H9 (cell line): ENCODE data around the gene RNF130. TPM values are rescaled to one million over a fixed set of nuclear protein-coding genes. Genes with fewer than 3 reads are reported as not detected.

Experiments used
- DNase-seq: peaks from one replicate; pipeline ENCODE4 v3.0.0-alpha.2; 2017
- H2AFZ ChIP-seq: one replicate; pipeline ENCODE4 v1.6.1; 2013; ENCODE audit warnings: mild to moderate bottlenecking, low read length, control low read depth, moderate library complexity
- H2AK5ac ChIP-seq: 2 replicates; pipeline ENCODE4 v1.6.1; 2013; ENCODE audit warnings: low read length, control low read depth, mixed read lengths; ENCODE audit not compliant: insufficient read length
- H2BK120ac ChIP-seq: one replicate; pipeline ENCODE4 v1.6.1; 2013; ENCODE audit warnings: low read depth, mild to moderate bottlenecking, low read length, control low read depth, inconsistent platforms; ENCODE audit not compliant: poor library complexity, severe bottlenecking
- H2BK12ac ChIP-seq: 2 replicates; pipeline ENCODE4 v1.6.1; 2013; ENCODE audit warnings: low read length, control low read depth, mixed read lengths, low read depth; ENCODE audit not compliant: insufficient read length
- H2BK15ac ChIP-seq: 2 replicates; pipeline ENCODE4 v1.6.1; 2013; ENCODE audit warnings: low read depth, low read length, control low read depth
- H2BK20ac ChIP-seq: one replicate; pipeline ENCODE4 v1.6.1; 2013; ENCODE audit warnings: low read depth, mild to moderate bottlenecking, low read length, control low read depth, inconsistent platforms; ENCODE audit not compliant: poor library complexity, severe bottlenecking
- H2BK5ac ChIP-seq: 2 replicates; pipeline ENCODE4 v1.6.1; 2013; ENCODE audit warnings: low read length, control low read depth, mixed read lengths; ENCODE audit not compliant: insufficient read length
- H3K14ac ChIP-seq: 2 replicates; pipeline ENCODE4 v1.6.1; 2013; ENCODE audit warnings: low read length, control low read depth; ENCODE audit not compliant: insufficient read depth
- H3K18ac ChIP-seq: 2 replicates; pipeline ENCODE4 v1.6.1; 2013; ENCODE audit warnings: low read depth, mild to moderate bottlenecking, mixed read lengths, low read length, control low read depth; ENCODE audit not compliant: insufficient read length
- H3K23ac ChIP-seq: 2 replicates; pipeline ENCODE4 v1.6.1; 2013; ENCODE audit warnings: low read length, control low read depth, mixed read lengths, low read depth; ENCODE audit not compliant: insufficient read length
- H3K23me2 ChIP-seq: 2 replicates; pipeline ENCODE4 v1.6.1; 2013; ENCODE audit warnings: low read depth, mild to moderate bottlenecking, mixed read lengths, low read length, control low read depth; ENCODE audit not compliant: insufficient read length, poor library complexity, severe bottlenecking
- H3K27ac ChIP-seq: 2 replicates; pipeline ENCODE4 v1.5.1; 2013; ENCODE audit warnings: low read length, control low read depth, mixed read lengths, low read depth; ENCODE audit not compliant: insufficient read length
- H3K27me3 ChIP-seq: 2 replicates; pipeline ENCODE4 v1.6.1; 2013; ENCODE audit warnings: low read length, control low read depth, inconsistent platforms; ENCODE audit not compliant: insufficient read depth
- H3K4ac ChIP-seq: 2 replicates; pipeline ENCODE4 v1.6.1; 2013; ENCODE audit warnings: low read depth, mild to moderate bottlenecking, control low read depth, inconsistent platforms, low read length, moderate library complexity
- H3K4me1 ChIP-seq: 2 replicates; pipeline ENCODE4 v1.6.1; 2013; ENCODE audit warnings: low read length, control low read depth, inconsistent platforms; ENCODE audit not compliant: insufficient read depth
- H3K4me2 ChIP-seq: 2 replicates; pipeline ENCODE4 v1.6.1; 2013; ENCODE audit warnings: low read length, control low read depth, mixed read lengths; ENCODE audit not compliant: insufficient read length, insufficient read depth
- H3K56ac ChIP-seq: 2 replicates; pipeline ENCODE4 v1.6.1; 2013; ENCODE audit warnings: low read depth, mild to moderate bottlenecking, mixed read lengths, low read length, control low read depth; ENCODE audit not compliant: insufficient read length
- H3K79me1 ChIP-seq: 2 replicates; pipeline ENCODE4 v1.6.1; 2013; ENCODE audit warnings: low read depth, mild to moderate bottlenecking, moderate library complexity, low read length, control low read depth, inconsistent platforms; ENCODE audit not compliant: insufficient read depth, poor library complexity, severe bottlenecking
- H3K79me2 ChIP-seq: 2 replicates; pipeline ENCODE4 v1.6.1; 2013; ENCODE audit warnings: low read length, control low read depth, inconsistent platforms; ENCODE audit not compliant: insufficient read depth
- H3K9ac ChIP-seq: 2 replicates; pipeline ENCODE4 v1.6.1; 2013; ENCODE audit warnings: low read length, control low read depth, mixed read lengths; ENCODE audit not compliant: insufficient read length; ENCODE audit errors: extremely low read depth
- H3K9me3 ChIP-seq: one replicate; pipeline ENCODE4 v1.6.1; 2013; ENCODE audit warnings: low read depth, low read length, inconsistent platforms; ENCODE audit not compliant: control insufficient read depth
- H3T11ph ChIP-seq: one replicate; pipeline ENCODE4 v1.6.1; 2013; ENCODE audit warnings: mild to moderate bottlenecking, low read length, control low read depth, inconsistent platforms
- H4K20me1 ChIP-seq: one replicate; pipeline ENCODE4 v1.6.1; 2013; ENCODE audit not compliant: control insufficient read depth, insufficient read length, insufficient read depth
- H4K5ac ChIP-seq: 2 replicates; pipeline ENCODE4 v1.6.1; 2013; ENCODE audit warnings: low read depth, mild to moderate bottlenecking, mixed read lengths, low read length, control low read depth; ENCODE audit not compliant: insufficient read length
- H4K8ac ChIP-seq: replicated peaks from 2 replicates; pipeline ENCODE4 v1.6.1; 2013; ENCODE audit warnings: low read length, control low read depth, mixed read lengths, low read depth; ENCODE audit not compliant: insufficient read length
- H4K91ac ChIP-seq: 2 replicates; pipeline ENCODE4 v1.6.1; 2013; ENCODE audit warnings: low read depth, mild to moderate bottlenecking, moderate library complexity, mixed read lengths, low read length, control low read depth; ENCODE audit not compliant: insufficient read length
- H3K27ac Mint-ChIP-seq, 3 experiments: 2 replicates in 2 of 3; 3 replicates in 1 of 3; pipeline ENCODE4 v1.8.0; 2020 to 2021; ENCODE audit warnings: mixed read lengths in 3 of 3, mild to moderate bottlenecking in 1 of 3, moderate library complexity in 1 of 3
- H3K27me3 Mint-ChIP-seq: 2 replicates; pipeline ENCODE4 v1.8.0; 2021; ENCODE audit warnings: low read depth, mild to moderate bottlenecking, moderate library complexity, mixed read lengths
- H3K36me3 Mint-ChIP-seq, 3 experiments: 2 replicates in 2 of 3; 3 replicates in 1 of 3; pipeline ENCODE4 v1.8.0; 2020 to 2021; ENCODE audit warnings: low read depth in 3 of 3, mixed read lengths in 3 of 3; ENCODE audit not compliant: insufficient read depth in 1 of 3
- H3K4me1 Mint-ChIP-seq, 2 experiments: 2 replicates each; pipeline ENCODE4 v1.8.0; 2020; ENCODE audit warnings: mixed read lengths in 2 of 2
- H3K4me3 Mint-ChIP-seq, 2 experiments: 2 replicates in 1 of 2; 3 replicates in 1 of 2; pipeline ENCODE4 v1.8.0; 2020 to 2021; ENCODE audit warnings: mild to moderate bottlenecking in 2 of 2, mixed read lengths in 2 of 2, moderate library complexity in 1 of 2
- H3K9me3 Mint-ChIP-seq, 2 experiments: 2 replicates in 1 of 2; 3 replicates in 1 of 2; pipeline ENCODE4 v1.8.0; 2020; ENCODE audit warnings: mild to moderate bottlenecking in 2 of 2, mixed read lengths in 2 of 2, moderate library complexity in 1 of 2
- WGBS: extraction: QIAGEN DNeasy Blood & Tissue Kit; methylation state at CpG from one replicate; pipeline ENCODE4 v1.1.7; 2013; ENCODE audit warnings: missing lambda C conversion rate, low lambda C conversion rate, mixed read lengths; ENCODE audit not compliant: insufficient read length; ENCODE audit errors: extremely low coverage; 5-methylcytosine and 5-hydroxymethylcytosine counted together
- total RNA-seq: library from RNA; stranded (reverse); gene quantifications from 2 replicates; pipeline ENCODE4 v1.2.1, GENCODE V29; 2021
- TF ChIP-seq, protein P1 (sequence below): fragments of 200-600 bp; sonication (generic); conservative IDR thresholded peaks from 3 replicates; pipeline ENCODE4 v1.8.0; 2021; ENCODE audit warnings: antibody characterized with exemption, mild to moderate bottlenecking

RNF130 gene
- total RNA-seq, 1 experiment from 2014 or later: 80.0 TPM

DNA sequence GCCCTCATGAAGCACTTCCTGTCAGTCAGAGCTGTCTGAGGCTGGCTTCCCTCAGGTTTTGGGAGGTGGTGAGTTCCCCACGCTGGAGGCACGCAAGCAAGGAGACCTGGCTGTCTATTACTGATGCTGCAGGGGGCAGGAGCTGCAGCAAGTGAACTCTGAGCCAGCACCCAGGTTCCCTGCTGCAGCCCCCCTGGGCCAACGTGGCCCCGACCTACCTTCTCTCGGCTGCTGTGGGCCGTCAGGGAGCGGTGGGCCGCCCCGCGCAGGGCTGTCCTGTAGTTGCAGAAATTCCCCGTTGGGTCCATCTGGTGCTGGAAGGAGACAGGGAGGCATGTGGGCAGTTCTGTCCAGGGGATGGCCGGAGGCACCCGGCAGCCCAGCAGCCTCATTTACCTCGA is 46.8 kb upstream of the RNF130 start:
- Histone ChIP-seq H3K23me2 (no peaks in the 10 kb centered on the region), H2BK120ac (no peak overlapping the region), H3K79me1 (no peaks in the 10 kb centered on the region), H3K4me1 (no peaks in the 10 kb centered on the region), H2BK15ac (no peak overlapping the region), H3K9me3 (no peaks in the 10 kb centered on the region), H3K18ac (no peak overlapping the region), H3T11ph (no peak overlapping the region), H3K4ac (no peak overlapping the region), H4K91ac (no peak overlapping the region), H2AK5ac (no peak overlapping the region), H4K5ac (no peak overlapping the region), H3K4me2 (no peak overlapping the region), H3K14ac (no peak overlapping the region; the same call in 1 of the 2 replicates), H4K8ac (no peak overlapping the region), H3K9ac (no peak overlapping the region), H3K79me2 (no peaks in the 10 kb centered on the region), H3K56ac (no peak overlapping the region), H2BK20ac (no peak overlapping the region), H3K27me3 (no peaks in the 10 kb centered on the region), H4K20me1 (no peaks in the 10 kb centered on the region), H2BK12ac (no peak overlapping the region), H2AFZ (no peak overlapping the region), H3K27ac (no peak overlapping the region), H3K23ac (no peak overlapping the region), H2BK5ac (no peak overlapping the region)
- peaks cover 0 to 2% (median 0%) of the 10 kb centered on the region in 3 experiments; a peak in 1 of 7 replicates for H3K36me3 Mint-ChIP-seq
- no CpG with 5 or more reads among the region's 14 CpGs for WGBS
- peaks cover 0 to 11% of the 10 kb centered on the region in 2 experiments; a peak in 2 of 4 replicates for H3K4me1 Mint-ChIP-seq
- DNase-seq: no peak
- no peak overlapping the region for H3K4me3 Mint-ChIP-seq
- H3K27me3 Mint-ChIP-seq: no peaks in the 10 kb centered on the region
- TF ChIP-seq, protein P1, sequence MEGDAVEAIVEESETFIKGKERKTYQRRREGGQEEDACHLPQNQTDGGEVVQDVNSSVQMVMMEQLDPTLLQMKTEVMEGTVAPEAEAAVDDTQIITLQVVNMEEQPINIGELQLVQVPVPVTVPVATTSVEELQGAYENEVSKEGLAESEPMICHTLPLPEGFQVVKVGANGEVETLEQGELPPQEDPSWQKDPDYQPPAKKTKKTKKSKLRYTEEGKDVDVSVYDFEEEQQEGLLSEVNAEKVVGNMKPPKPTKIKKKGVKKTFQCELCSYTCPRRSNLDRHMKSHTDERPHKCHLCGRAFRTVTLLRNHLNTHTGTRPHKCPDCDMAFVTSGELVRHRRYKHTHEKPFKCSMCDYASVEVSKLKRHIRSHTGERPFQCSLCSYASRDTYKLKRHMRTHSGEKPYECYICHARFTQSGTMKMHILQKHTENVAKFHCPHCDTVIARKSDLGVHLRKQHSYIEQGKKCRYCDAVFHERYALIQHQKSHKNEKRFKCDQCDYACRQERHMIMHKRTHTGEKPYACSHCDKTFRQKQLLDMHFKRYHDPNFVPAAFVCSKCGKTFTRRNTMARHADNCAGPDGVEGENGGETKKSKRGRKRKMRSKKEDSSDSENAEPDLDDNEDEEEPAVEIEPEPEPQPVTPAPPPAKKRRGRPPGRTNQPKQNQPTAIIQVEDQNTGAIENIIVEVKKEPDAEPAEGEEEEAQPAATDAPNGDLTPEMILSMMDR: no peak
- no peak overlapping the region for H3K27ac Mint-ChIP-seq
- no peaks in the 10 kb centered on the region; a peak in 1 of 5 replicates for H3K9me3 Mint-ChIP-seq
